B cell (primary cell): ENCODE results near the gene TRERF1. TPM values are rescaled to one million over a fixed set of nuclear protein-coding genes. Genes with fewer than 3 reads are reported as not detected.

ENCODE experiments used
- ATAC-seq: fragments of 200-7000 bp; cut with Tn5 transposase; one replicate; pipeline ENCODE4 v1.10.0; 2021; ENCODE audit warnings: low read depth, mild to moderate bottlenecking, moderate number of reproducible peaks, moderate library complexity
- CTCF ChIA-PET: fragments of 350-600 bp; sonication (Branson Sonifier 250); formaldehyde crosslinking; loops from one replicate; lab custom pipeline; 2021; ENCODE audit warnings: antibody characterized with exemption, inconsistent platforms; lab: Charles Lee
- POLR2A ChIA-PET: fragments of 350-600 bp; sonication (Branson Sonifier 250); formaldehyde crosslinking; loops from one replicate; lab custom pipeline; 2021; ENCODE audit warnings: antibody characterized with exemption; lab: Charles Lee
- DNase-seq: peaks from one replicate; pipeline ENCODE4 v3.0.0; 2013
- H2AFZ ChIP-seq: 2 replicates; pipeline ENCODE4 v1.6.1; 2012; ENCODE audit warnings: mild to moderate bottlenecking, low read depth, low read length; ENCODE audit not compliant: insufficient read depth, poor library complexity, severe bottlenecking
- H3K27ac ChIP-seq, 2 donors: 1 replicate in 1 of 2; 2 replicates in 1 of 2; pipeline ENCODE4 v1.5.1; 2012 to 2013; ENCODE audit warnings: low read length in 2 of 2, mild to moderate bottlenecking in 2 of 2, moderate library complexity in 1 of 2
- H3K27me3 ChIP-seq, 4 experiments: fragments of 200-600 bp in 1 of 4; sonication (generic) in 1 of 4; replicated peaks in 1 of 4; 1 replicate in 2 of 4; 2 replicates in 2 of 4; pipeline versions ENCODE4 v1.6.1 to v1.7.0; 2013 to 2016; ENCODE audit warnings: low read length in 3 of 4, mild to moderate bottlenecking in 2 of 4, mixed read lengths in 1 of 4, moderate library complexity in 1 of 4; ENCODE audit not compliant: insufficient read depth in 4 of 4, control insufficient read depth in 3 of 4; ENCODE audit errors: control extremely low read depth in 1 of 4
- H3K36me3 ChIP-seq, 2 experiments: replicated peaks in 1 of 2; 1 replicate in 1 of 2; 2 replicates in 1 of 2; pipeline versions ENCODE4 v1.6.1 to v1.7.1; 2013; ENCODE audit warnings: low read length in 1 of 2; ENCODE audit not compliant: insufficient read depth in 2 of 2, control insufficient read depth in 1 of 2; ENCODE audit errors: control extremely low read depth in 1 of 2, extremely low read depth in 1 of 2
- H3K4me1 ChIP-seq, 2 donors: fragments of 200-600 bp in 1 of 2; sonication (generic) in 1 of 2; 1 replicate in 1 of 2; 2 replicates in 1 of 2; pipeline versions ENCODE4 v1.5.1 to v1.6.1; 2013 to 2017; ENCODE audit warnings: low read length in 2 of 2; ENCODE audit not compliant: control insufficient read depth in 2 of 2, insufficient read depth in 2 of 2
- H3K4me2 ChIP-seq: replicated peaks from 2 replicates; pipeline ENCODE3; 2012; ENCODE audit warnings: mild to moderate bottlenecking, low read depth, low read length; ENCODE audit not compliant: poor library complexity, severe bottlenecking
- H3K4me3 ChIP-seq, 5 experiments: fragments of 200-600 bp in 1 of 5; sonication (generic) in 1 of 5; 1 replicate in 3 of 5; 2 replicates in 2 of 5; pipeline versions ENCODE4 v1.5.1 to v1.7.0; 2011 to 2016; ENCODE audit warnings: low read length in 4 of 5, mild to moderate bottlenecking in 4 of 5, low read depth in 2 of 5, control low read depth in 1 of 5, moderate library complexity in 1 of 5; ENCODE audit not compliant: insufficient read depth in 1 of 5; ENCODE audit errors: control extremely low read depth in 1 of 5, extremely low read depth in 1 of 5
- H3K79me2 ChIP-seq: fragments of 200-600 bp; sonication (generic); one replicate; pipeline ENCODE4 v1.6.0; 2016; ENCODE audit warnings: low read length; ENCODE audit not compliant: control insufficient read depth, insufficient read depth
- H3K9ac ChIP-seq: fragments of 200-600 bp; sonication (generic); 2 replicates; pipeline ENCODE4 v1.6.1; 2017; ENCODE audit warnings: mild to moderate bottlenecking, low read length, moderate library complexity
- H3K9me3 ChIP-seq, 3 donors: one replicate each; pipeline versions ENCODE4 v1.6.1 to v1.7.1; 2013; ENCODE audit warnings: low read length in 2 of 3; ENCODE audit not compliant: control insufficient read depth in 2 of 3, insufficient read depth in 1 of 3; ENCODE audit errors: control extremely low read depth in 1 of 3
- H4K20me1 ChIP-seq: 2 replicates; pipeline ENCODE4 v1.6.0; 2012; ENCODE audit warnings: mild to moderate bottlenecking, low read length; ENCODE audit not compliant: insufficient read depth, control insufficient read depth, poor library complexity, severe bottlenecking
- H3K27ac Mint-ChIP-seq: one replicate; pipeline ENCODE4 v1.8.0; 2021; ENCODE audit warnings: mixed read lengths
- H3K27me3 Mint-ChIP-seq: one replicate; pipeline ENCODE4 v1.8.0; 2021; ENCODE audit warnings: mixed read lengths
- H3K4me1 Mint-ChIP-seq: one replicate; pipeline ENCODE4 v1.8.0; 2021; ENCODE audit warnings: mixed read lengths
- H3K4me3 Mint-ChIP-seq: one replicate; pipeline ENCODE4 v1.8.0; 2021; ENCODE audit warnings: mixed read lengths
- H3K9me3 Mint-ChIP-seq: one replicate; pipeline ENCODE4 v1.8.0; 2022; ENCODE audit warnings: mixed read lengths; ENCODE audit not compliant: insufficient read depth
- CTCF ChIP-seq: fragments of 200-600 bp; IDR thresholded peaks from one replicate; pipeline ENCODE4 v1.8.0; 2022; ENCODE audit warnings: antibody characterized with exemption, mild to moderate bottlenecking
- EZH2 ChIP-seq: IDR thresholded peaks from 2 replicates; pipeline ENCODE4 v1.6.1; 2012; ENCODE audit warnings: borderline replicate concordance, low read depth, mild to moderate bottlenecking, moderate library complexity, low read length; ENCODE audit not compliant: insufficient read depth, poor library complexity, severe bottlenecking
- WGBS: methylation state at CpG from one replicate; pipeline ENCODE4 v1.1.5; 2013; ENCODE audit warnings: missing lambda C conversion rate; ENCODE audit not compliant: insufficient coverage; 5-methylcytosine and 5-hydroxymethylcytosine counted together
- intact Hi-C: fragments of 100-400 bp; cut with micrococcal nuclease; formaldehyde crosslinking; loops from one replicate; pipeline ENCODE4 v1.10.0; 2022
- polyA plus RNA-seq: library from polyadenylated mRNA; depleted of rRNA; stranded (reverse); fragments of >200 nt; gene quantifications from 2 replicates; pipeline ENCODE4 v1.2.3, GENCODE V29; 2012
- total RNA-seq, 2 donors: library from RNA; stranded (reverse); fragments of 120-200 nt in 1 of 2; gene quantifications; 1 replicate in 1 of 2; 2 replicates in 1 of 2; pipeline versions ENCODE4 v1.2.3 to v1.2.4, GENCODE V29; 2013 to 2022

The TRERF1 gene
- total and polyA plus RNA-seq, 2 donors (not counting 1 experiment from before 2014, with no cell fraction given), result 3.5 to 6.7 TPM

GRCh38 chr6:42221546-42221945 lies 230.2 kb downstream of the TRERF1 start:
- Mint-ChIP-seq H3K27ac (no peak overlapping the region), H3K9me3 (no peaks in the 10 kb centered on the region), H3K4me1 (peaks cover 14% of the 10 kb centered on the region), H3K4me3 (no peak overlapping the region), H3K27me3 (peaks cover 10% of the 10 kb centered on the region)
- 100% methylated on average over 2 of the region's 4 CpGs for WGBS
- Histone ChIP-seq H3K9me3 (no peaks in the 10 kb centered on the region), H3K27me3 (no peaks in the 10 kb centered on the region), H3K4me2 (no peak overlapping the region), H4K20me1 (no peaks in the 10 kb centered on the region), H3K4me3 (no peak overlapping the region), H3K36me3 (no peaks in the 10 kb centered on the region), H2AFZ (no peak overlapping the region), H3K27ac (no peak overlapping the region), H3K9ac (no peak overlapping the region), H3K79me2 (peaks cover 16% of the 10 kb centered on the region), H3K4me1 (peaks cover 4 to 12% of the 10 kb centered on the region in 2 donors)
- no peak for TF ChIP-seq EZH2
- TF ChIP-seq CTCF, result no peak
- intact Hi-C loops, result no loop called here
- no peak for DNase-seq
- POLR2A ChIA-PET, result no interaction called here
- CTCF ChIA-PET, result no interaction called here
- no peak for ATAC-seq

GRCh38 chr6:42220807-42221206 lies 230.9 kb downstream of the TRERF1 start:
- no peak overlapping the region for H3K4me3 ChIP-seq
- no peaks in the 10 kb centered on the region for H3K9me3 ChIP-seq
- no peak overlapping the region for H3K4me2 ChIP-seq
- CTCF ChIA-PET, result no interaction called here
- H3K27me3 Mint-ChIP-seq, result peaks cover 10% of the 10 kb centered on the region
- H3K27ac ChIP-seq, result no peak overlapping the region
- peaks cover 23% of the 10 kb centered on the region for H3K79me2 ChIP-seq
- H3K27me3 ChIP-seq, result no peaks in the 10 kb centered on the region
- ATAC-seq (no peak), DNase-seq (no peak)
- H3K4me3 Mint-ChIP-seq, result no peak overlapping the region
- H3K9ac ChIP-seq, result no peak overlapping the region
- no peak overlapping the region for H2AFZ ChIP-seq
- 87% methylated on average over 5 of the region's 6 CpGs for WGBS
- H3K36me3 ChIP-seq, result no peaks in the 10 kb centered on the region
- no peak overlapping the region for H3K27ac Mint-ChIP-seq
- TF ChIP-seq CTCF (no peak), EZH2 (no peak)
- no peaks in the 10 kb centered on the region for H4K20me1 ChIP-seq
- intact Hi-C loops, result no loop called here
- POLR2A ChIA-PET, result no interaction called here
- peaks cover 7 to 14% of the 10 kb centered on the region in 2 donors for H3K4me1 ChIP-seq
- no peaks in the 10 kb centered on the region for H3K9me3 Mint-ChIP-seq
- peaks cover 19% of the 10 kb centered on the region for H3K4me1 Mint-ChIP-seq
